Activated T-cell treated with anti-CD3 and anti-CD28 coated beads for 1 hour (primary cell): ENCODE measurements around the gene ZDHHC23.

Experiments used
- DNase-seq: peaks from one replicate; pipeline ENCODE4 v3.0.0-alpha.2; 2020; ENCODE audit warnings: low read depth

ZDHHC23 gene

GRCh38 chr3:114005481-114005880 lies 57.7 kb downstream of the ZDHHC23 start:
- DNase-seq, result no peak

- no peak for DNase-seq
Measured at GRCh38 chr3:114011059-114011797, 63.4 kb downstream of the ZDHHC23 start.
